OCI-LY1 (cell line): ENCODE data around the gene SRBD1.
A peak's percentile ranks its signal among the peaks of the same experiment; 100 is the strongest.

Source experiments
- H2AFZ ChIP-seq: fragments of 200-600 bp; sonication (generic), shearing (Covaris generic); 2 replicates; pipeline ENCODE4 v1.6.0; 2014; ENCODE audit warnings: antibody characterized with exemption, mild to moderate bottlenecking, low read length
- H3F3A ChIP-seq: fragments of 200-600 bp; sonication (generic), shearing (Covaris generic); 2 replicates; pipeline ENCODE4 v1.6.0; 2014; ENCODE audit warnings: mild to moderate bottlenecking, antibody characterized with exemption, low read length, moderate library complexity; ENCODE audit not compliant: insufficient read depth
- H3K27ac ChIP-seq: fragments of 200-600 bp; sonication (generic); 2 replicates; pipeline ENCODE4 v1.5.1; 2014; ENCODE audit warnings: low read length, mixed run types, mild to moderate bottlenecking, low read depth; ENCODE audit not compliant: poor library complexity, severe bottlenecking
- H3K27me3 ChIP-seq: fragments of 200-600 bp; sonication (generic); 2 replicates; pipeline ENCODE4 v1.6.0; 2014; ENCODE audit warnings: antibody characterized with exemption, mild to moderate bottlenecking, low read length, moderate library complexity; ENCODE audit not compliant: insufficient read depth
- H3K36me3 ChIP-seq: fragments of 200-600 bp; sonication (generic); 2 replicates; pipeline ENCODE4 v1.6.1; 2014; ENCODE audit warnings: mild to moderate bottlenecking, antibody characterized with exemption, low read length, moderate library complexity, mixed read lengths; ENCODE audit not compliant: insufficient read depth
- H3K4me1 ChIP-seq: fragments of 200-600 bp; sonication (generic); 2 replicates; pipeline ENCODE4 v1.5.1; 2014; ENCODE audit warnings: mild to moderate bottlenecking, low read length, moderate library complexity; ENCODE audit not compliant: insufficient read depth, severe bottlenecking
- H3K4me2 ChIP-seq: fragments of 200-600 bp; sonication (generic), shearing (Covaris generic); 2 replicates; pipeline ENCODE4 v1.6.1; 2014; ENCODE audit warnings: low read length
- H3K4me3 ChIP-seq: fragments of 200-600 bp; sonication (generic); 2 replicates; pipeline ENCODE4 v1.5.1; 2014; ENCODE audit warnings: low read length, low read depth, mild to moderate bottlenecking, mixed read lengths; ENCODE audit not compliant: poor library complexity, severe bottlenecking
- H3K79me2 ChIP-seq: fragments of 200-600 bp; shearing (Covaris generic); 2 replicates; pipeline ENCODE4 v1.6.1; 2016; ENCODE audit warnings: mixed run types, low read length, mixed read lengths; ENCODE audit not compliant: insufficient read depth
- H3K9ac ChIP-seq: fragments of 200-600 bp; sonication (generic), shearing (Covaris generic); 2 replicates; pipeline ENCODE4 v1.6.1; 2014; ENCODE audit warnings: mild to moderate bottlenecking, low read length, mixed read lengths
- H3K9me2 ChIP-seq: fragments of 200-600 bp; sonication (generic), shearing (Covaris generic); 2 replicates; pipeline ENCODE4 v1.6.1; 2014; ENCODE audit warnings: low read depth, mild to moderate bottlenecking, low read length, mixed read lengths
- H3K9me3 ChIP-seq: fragments of 200-600 bp; shearing (Covaris generic); 2 replicates; pipeline ENCODE4 v1.6.1; 2014; ENCODE audit warnings: low read length, mixed read lengths
- H4K20me1 ChIP-seq: fragments of 200-600 bp; sonication (generic), shearing (Covaris generic); 2 replicates; pipeline ENCODE4 v1.6.0; 2016; ENCODE audit warnings: mild to moderate bottlenecking, low read length; ENCODE audit not compliant: insufficient read depth
- EZH2 ChIP-seq: fragments of 200-600 bp; sonication (generic), shearing (Covaris generic); IDR thresholded peaks from 2 replicates; pipeline ENCODE4 v1.8.0; 2017; ENCODE audit warnings: borderline replicate concordance, mixed run types, mild to moderate bottlenecking, antibody characterized with exemption, low read length, moderate library complexity, mixed read lengths
- TF ChIP-seq, protein P1 (sequence below): fragments of 200-600 bp; sonication (generic), shearing (Covaris generic); IDR thresholded peaks from 2 replicates; pipeline ENCODE4 v1.5.1; 2017; ENCODE audit warnings: mild to moderate bottlenecking, antibody characterized with exemption, low read length, moderate library complexity, mixed read lengths

The SRBD1 gene

DNA sequence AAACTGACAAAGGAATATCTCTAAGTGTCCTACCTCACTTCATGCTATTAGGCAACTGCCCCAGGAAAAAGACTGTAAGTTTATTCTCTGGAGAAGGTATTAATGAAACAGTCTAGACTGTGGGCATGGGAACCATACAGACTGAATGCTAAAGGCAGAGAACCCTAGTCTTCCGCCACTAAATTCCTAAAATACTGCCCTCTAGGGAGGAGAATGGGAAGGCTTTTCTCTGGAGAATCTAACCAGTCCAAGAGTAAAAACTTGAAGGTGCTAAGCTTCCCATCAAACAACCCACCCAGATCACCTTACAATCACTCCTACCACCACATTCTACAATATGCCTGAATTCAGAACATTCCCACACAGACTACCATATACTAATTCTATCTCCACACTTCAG lies 3.4 kb downstream of the SRBD1 start:
- Histone ChIP-seq H3K36me3 (peaks cover 4% of the 10 kb centered on the region; the same call in 1 of the 2 replicates), H3K9me3 (no peaks in the 10 kb centered on the region), H3K4me1 (peaks cover 17% of the 10 kb centered on the region), H3K4me3 (no peak overlapping the region), H3K27me3 (no peaks in the 10 kb centered on the region), H3K4me2 (no peak overlapping the region), H3K27ac (no peak overlapping the region), H3K9me2 (no peaks in the 10 kb centered on the region), H3K9ac (no peak overlapping the region), H4K20me1 (no peaks in the 10 kb centered on the region), H3K79me2 (peaks cover 8% of the 10 kb centered on the region), H3F3A (no peaks in the 10 kb centered on the region), H2AFZ (no peak overlapping the region)
- no peak for TF ChIP-seq EZH2
- TF ChIP-seq, protein P1, sequence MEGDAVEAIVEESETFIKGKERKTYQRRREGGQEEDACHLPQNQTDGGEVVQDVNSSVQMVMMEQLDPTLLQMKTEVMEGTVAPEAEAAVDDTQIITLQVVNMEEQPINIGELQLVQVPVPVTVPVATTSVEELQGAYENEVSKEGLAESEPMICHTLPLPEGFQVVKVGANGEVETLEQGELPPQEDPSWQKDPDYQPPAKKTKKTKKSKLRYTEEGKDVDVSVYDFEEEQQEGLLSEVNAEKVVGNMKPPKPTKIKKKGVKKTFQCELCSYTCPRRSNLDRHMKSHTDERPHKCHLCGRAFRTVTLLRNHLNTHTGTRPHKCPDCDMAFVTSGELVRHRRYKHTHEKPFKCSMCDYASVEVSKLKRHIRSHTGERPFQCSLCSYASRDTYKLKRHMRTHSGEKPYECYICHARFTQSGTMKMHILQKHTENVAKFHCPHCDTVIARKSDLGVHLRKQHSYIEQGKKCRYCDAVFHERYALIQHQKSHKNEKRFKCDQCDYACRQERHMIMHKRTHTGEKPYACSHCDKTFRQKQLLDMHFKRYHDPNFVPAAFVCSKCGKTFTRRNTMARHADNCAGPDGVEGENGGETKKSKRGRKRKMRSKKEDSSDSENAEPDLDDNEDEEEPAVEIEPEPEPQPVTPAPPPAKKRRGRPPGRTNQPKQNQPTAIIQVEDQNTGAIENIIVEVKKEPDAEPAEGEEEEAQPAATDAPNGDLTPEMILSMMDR: peak; percentile 11; the same call in 1 of the 2 replicates

DNA sequence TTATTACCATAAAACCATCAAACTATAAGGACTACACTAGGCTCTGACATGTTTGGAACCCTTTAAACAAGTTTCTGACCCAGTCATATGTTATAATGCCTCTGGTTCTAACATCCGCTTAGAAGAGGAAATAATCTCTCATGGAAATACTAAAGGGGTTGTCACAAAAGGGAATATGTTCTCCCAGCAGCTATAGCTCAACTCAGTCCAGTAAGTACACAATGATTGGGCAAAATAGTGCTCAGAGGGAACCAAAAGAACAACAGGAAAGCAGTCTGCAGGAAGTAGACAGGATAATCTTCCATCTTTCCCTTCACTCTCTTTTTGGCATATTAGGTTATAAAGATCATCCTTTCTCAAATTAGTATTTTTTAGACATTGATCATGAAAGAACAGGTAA lies 4.3 kb downstream of the SRBD1 start:
- Histone ChIP-seq H3K27ac (no peak overlapping the region), H3K9me3 (no peaks in the 10 kb centered on the region), H3K4me3 (no peak overlapping the region), H3K4me1 (peaks cover 17% of the 10 kb centered on the region), H3K4me2 (no peak overlapping the region), H3K79me2 (peaks cover 8% of the 10 kb centered on the region), H4K20me1 (no peaks in the 10 kb centered on the region), H2AFZ (no peak overlapping the region), H3K9ac (no peak overlapping the region), H3K9me2 (no peaks in the 10 kb centered on the region), H3K27me3 (no peaks in the 10 kb centered on the region), H3F3A (no peaks in the 10 kb centered on the region), H3K36me3 (peaks cover 11% of the 10 kb centered on the region)
- TF ChIP-seq, protein P1: no peak
- no peak for TF ChIP-seq EZH2

DNA sequence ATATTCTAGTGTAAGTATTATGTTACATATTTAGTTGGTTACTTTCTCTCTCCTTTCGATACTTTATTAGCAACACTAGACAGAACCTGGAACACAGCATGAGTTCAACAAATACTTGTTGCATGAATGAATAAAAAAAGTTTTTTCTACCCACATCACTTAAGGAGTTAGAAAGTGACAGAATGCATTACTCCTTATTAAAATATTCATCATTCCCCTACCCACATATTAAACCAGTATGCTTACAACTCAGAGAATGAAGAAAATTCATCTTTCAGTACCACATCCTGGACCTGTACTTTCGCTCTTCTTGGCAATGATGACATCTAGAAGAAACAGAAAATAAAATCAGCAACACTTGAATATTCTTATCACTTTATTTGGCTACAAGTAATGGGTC lies 6.0 kb downstream of the SRBD1 start:
- no peak for TF ChIP-seq EZH2
- TF ChIP-seq, protein P1: no peak
- no peak overlapping the region for H3K4me2 ChIP-seq
- H3K36me3 ChIP-seq: peaks cover 23% of the 10 kb centered on the region

More for the DNA sequence above, 6.0 kb downstream of the SRBD1 start:
- Histone ChIP-seq H3K9ac (no peak overlapping the region), H3K27me3 (no peaks in the 10 kb centered on the region), H3K4me3 (no peak overlapping the region), H3K9me2 (no peaks in the 10 kb centered on the region), H3F3A (no peaks in the 10 kb centered on the region), H3K9me3 (no peaks in the 10 kb centered on the region), H3K27ac (no peak overlapping the region), H2AFZ (no peak overlapping the region), H3K79me2 (peaks cover 6% of the 10 kb centered on the region), H3K4me1 (peaks cover 9% of the 10 kb centered on the region), H4K20me1 (no peaks in the 10 kb centered on the region)
